Osteocyte (in vitro differentiated cells): ENCODE measurements around the gene PDK2. TPM values are rescaled to one million over a fixed set of nuclear protein-coding genes. Genes with fewer than 3 reads are reported as not detected.

Source experiments
- DNase-seq: peaks from one replicate; pipeline ENCODE4 v3.0.0; 2021; ENCODE audit warnings: mixed read lengths; ENCODE audit not compliant: unreplicated experiment; ENCODE audit errors: extremely low spot score
- H3K27ac Mint-ChIP-seq: one replicate; pipeline ENCODE4 v1.8.0; 2021; ENCODE audit warnings: mild to moderate bottlenecking, mixed read lengths; ENCODE audit not compliant: unreplicated experiment
- H3K27me3 Mint-ChIP-seq: one replicate; pipeline ENCODE4 v1.8.0; 2021; ENCODE audit warnings: mixed read lengths; ENCODE audit not compliant: unreplicated experiment
- H3K36me3 Mint-ChIP-seq: one replicate; pipeline ENCODE4 v1.8.0; 2021; ENCODE audit warnings: mixed read lengths; ENCODE audit not compliant: unreplicated experiment
- H3K4me1 Mint-ChIP-seq: one replicate; pipeline ENCODE4 v1.8.0; 2021; ENCODE audit warnings: mixed read lengths; ENCODE audit not compliant: unreplicated experiment
- H3K4me3 Mint-ChIP-seq: one replicate; pipeline ENCODE4 v1.8.0; 2021; ENCODE audit warnings: mild to moderate bottlenecking, moderate library complexity, mixed read lengths; ENCODE audit not compliant: unreplicated experiment
- H3K9me3 Mint-ChIP-seq: one replicate; pipeline ENCODE4 v1.8.0; 2021; ENCODE audit warnings: mixed read lengths; ENCODE audit not compliant: unreplicated experiment
- total RNA-seq: library from RNA; stranded (reverse); gene quantifications from 2 replicates; pipeline ENCODE4 v1.2.1, GENCODE V29; 2021
- TF ChIP-seq, protein P1 (sequence below): fragments of 200-600 bp; sonication (generic); IDR thresholded peaks from 2 replicates; pipeline ENCODE4 v1.5.0; 2021; ENCODE audit warnings: antibody characterized with exemption, mild to moderate bottlenecking, moderate library complexity

PDK2 gene
- total RNA-seq, 1 donor from 2014 or later: 66.2 TPM

DNA sequence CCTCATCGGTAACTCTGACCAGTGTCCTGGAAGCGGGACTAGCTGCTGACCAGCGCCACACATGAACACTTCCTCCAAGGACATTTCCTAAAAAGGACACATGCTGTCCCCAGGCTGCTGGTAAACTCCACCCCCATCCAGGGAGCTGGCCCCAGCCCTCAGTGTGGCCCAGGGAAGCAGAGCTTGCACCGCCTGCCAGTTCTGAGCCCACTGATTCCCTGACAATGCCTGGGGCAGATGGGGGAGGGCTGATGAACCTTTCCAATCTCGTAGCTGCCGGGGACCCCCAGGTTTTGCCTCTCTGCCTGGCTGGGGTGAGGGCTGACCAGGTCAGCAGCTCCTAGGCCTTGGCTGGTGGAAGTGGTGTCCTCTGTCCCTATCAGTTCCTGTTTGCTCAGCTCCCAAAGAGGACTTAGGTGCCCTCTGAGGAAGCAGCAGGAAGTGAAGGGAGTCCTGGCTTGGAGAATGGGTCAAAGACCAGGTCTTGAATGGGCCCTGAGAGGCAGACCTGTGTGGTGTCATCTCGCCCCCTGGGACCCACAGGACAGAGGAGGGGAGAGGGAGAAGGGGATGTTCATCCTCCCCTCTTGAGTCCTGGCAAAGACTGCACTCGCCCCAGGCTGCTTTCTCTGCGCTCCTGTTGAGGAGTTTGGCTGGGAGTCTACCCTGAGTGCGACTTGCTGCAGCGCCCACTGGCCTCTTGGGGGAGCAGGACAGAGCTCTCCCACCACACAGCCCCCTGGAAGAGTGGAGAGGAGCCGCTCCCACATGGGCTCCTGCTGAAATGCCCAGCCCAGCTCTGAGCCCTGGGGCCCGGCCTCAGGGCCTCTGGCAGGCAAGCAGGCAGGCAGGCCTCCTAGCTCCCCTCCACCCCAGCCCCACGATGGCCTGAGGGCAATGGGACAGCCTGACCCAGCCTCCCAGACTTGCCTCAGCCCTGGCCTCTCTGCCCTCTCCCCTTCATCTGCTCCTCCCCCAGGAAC lies 16.8 kb downstream of the PDK2 start:
- TF ChIP-seq, protein P1, sequence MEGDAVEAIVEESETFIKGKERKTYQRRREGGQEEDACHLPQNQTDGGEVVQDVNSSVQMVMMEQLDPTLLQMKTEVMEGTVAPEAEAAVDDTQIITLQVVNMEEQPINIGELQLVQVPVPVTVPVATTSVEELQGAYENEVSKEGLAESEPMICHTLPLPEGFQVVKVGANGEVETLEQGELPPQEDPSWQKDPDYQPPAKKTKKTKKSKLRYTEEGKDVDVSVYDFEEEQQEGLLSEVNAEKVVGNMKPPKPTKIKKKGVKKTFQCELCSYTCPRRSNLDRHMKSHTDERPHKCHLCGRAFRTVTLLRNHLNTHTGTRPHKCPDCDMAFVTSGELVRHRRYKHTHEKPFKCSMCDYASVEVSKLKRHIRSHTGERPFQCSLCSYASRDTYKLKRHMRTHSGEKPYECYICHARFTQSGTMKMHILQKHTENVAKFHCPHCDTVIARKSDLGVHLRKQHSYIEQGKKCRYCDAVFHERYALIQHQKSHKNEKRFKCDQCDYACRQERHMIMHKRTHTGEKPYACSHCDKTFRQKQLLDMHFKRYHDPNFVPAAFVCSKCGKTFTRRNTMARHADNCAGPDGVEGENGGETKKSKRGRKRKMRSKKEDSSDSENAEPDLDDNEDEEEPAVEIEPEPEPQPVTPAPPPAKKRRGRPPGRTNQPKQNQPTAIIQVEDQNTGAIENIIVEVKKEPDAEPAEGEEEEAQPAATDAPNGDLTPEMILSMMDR: no peak
- Mint-ChIP-seq H3K9me3 (no peaks in the 10 kb centered on the region), H3K27me3 (no peaks in the 10 kb centered on the region), H3K36me3 (peaks cover 5% of the 10 kb centered on the region), H3K27ac (peak overlapping the region; percentile 34), H3K4me3 (no peak overlapping the region), H3K4me1 (peaks cover 19% of the 10 kb centered on the region)
- DNase-seq: no peak

DNA sequence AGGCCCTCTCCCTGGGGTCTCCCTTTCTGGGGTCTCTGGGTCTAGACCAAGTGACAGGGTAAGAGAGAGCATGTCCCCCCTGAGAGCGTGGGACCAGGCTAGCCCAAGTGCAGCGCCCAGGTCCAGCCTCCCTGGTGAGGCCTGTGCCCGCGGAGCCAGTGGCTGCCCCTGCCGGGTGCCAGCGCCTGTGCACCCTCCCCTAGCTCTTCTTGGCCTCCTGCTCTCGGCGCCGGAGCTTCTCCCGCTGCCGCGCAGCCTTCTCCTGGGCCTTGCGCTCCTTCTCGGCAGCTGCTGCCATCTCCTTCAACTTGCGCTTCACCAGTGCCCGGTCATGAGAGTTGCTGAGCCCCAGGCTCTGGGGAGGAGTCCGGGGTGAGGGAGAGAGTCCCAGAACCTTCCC lies 17.5 kb downstream of the PDK2 start:
- peaks cover 4% of the 10 kb centered on the region for H3K36me3 Mint-ChIP-seq
- TF ChIP-seq, protein P1: no peak
- no peak for DNase-seq
- peak overlapping the region; percentile 44 for H3K27ac Mint-ChIP-seq
- no peaks in the 10 kb centered on the region for H3K27me3 Mint-ChIP-seq
- H3K9me3 Mint-ChIP-seq: no peaks in the 10 kb centered on the region
- no peak overlapping the region for H3K4me3 Mint-ChIP-seq
- H3K4me1 Mint-ChIP-seq: peaks cover 15% of the 10 kb centered on the region

DNA sequence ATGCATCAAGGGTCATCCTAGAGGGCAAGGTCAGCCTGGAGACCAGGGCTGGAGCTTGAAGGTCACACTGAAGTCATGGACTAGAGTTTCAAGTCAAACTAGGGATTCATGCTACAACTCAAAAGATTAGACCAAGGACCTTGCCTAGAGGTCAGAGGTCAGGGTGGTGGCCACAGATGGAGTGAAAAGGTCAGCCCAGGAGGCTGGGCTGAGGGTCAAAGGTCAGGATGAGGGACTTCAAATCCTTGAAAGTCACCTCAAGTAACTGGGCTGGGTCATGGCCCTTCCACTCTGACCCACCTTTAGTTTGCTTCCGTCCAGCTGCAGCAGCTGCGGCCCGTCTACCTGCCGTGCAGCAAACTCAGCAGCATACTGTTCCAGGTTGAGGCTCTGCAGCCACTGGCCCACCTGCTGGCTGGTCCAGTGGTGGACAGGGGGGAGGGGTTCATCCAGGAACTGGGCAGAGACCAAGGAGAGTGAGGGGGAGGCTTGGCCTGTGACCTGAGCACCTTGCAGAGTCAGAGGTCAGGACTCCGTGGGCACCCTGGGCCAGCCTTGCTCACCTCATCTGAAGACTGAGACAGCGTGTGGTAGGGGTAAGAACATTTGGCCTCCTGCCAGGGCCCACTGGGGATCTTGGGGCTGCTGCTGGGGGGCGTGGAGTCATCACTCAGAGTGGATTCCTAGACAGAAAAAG lies 18.6 kb downstream of the PDK2 start:
- Mint-ChIP-seq H3K27me3 (no peaks in the 10 kb centered on the region), H3K9me3 (no peaks in the 10 kb centered on the region), H3K4me3 (no peak overlapping the region), H3K4me1 (peaks cover 11% of the 10 kb centered on the region), H3K27ac (peak overlapping the region; percentile 23), H3K36me3 (peaks cover 4% of the 10 kb centered on the region)
- TF ChIP-seq, protein P1: no peak
- no peak for DNase-seq

DNA sequence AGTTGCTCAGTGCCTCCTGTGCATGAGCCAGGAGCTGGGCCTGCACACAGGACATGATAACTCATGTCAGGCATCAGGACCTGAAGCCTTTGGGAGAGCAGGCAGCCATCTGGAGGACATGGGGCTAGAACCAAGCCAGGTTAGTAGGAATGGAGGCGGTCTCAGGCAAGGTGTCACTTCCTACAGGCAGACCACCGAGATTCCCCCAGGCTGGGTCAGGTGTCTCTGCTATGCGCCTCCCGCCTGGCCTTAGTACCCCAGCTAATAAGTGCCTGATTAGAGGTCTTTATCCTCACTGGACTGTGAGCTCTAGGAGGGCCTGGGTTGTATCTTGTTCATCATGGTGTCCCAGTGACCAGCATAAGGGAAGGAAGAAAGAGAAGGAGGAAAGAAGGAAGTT lies 19.2 kb downstream of the PDK2 start:
- Mint-ChIP-seq H3K36me3 (peaks cover 2% of the 10 kb centered on the region), H3K9me3 (no peaks in the 10 kb centered on the region), H3K4me3 (no peak overlapping the region), H3K4me1 (peaks cover 11% of the 10 kb centered on the region), H3K27ac (no peak overlapping the region), H3K27me3 (no peaks in the 10 kb centered on the region)
- DNase-seq: no peak
- TF ChIP-seq, protein P1: no peak

DNA sequence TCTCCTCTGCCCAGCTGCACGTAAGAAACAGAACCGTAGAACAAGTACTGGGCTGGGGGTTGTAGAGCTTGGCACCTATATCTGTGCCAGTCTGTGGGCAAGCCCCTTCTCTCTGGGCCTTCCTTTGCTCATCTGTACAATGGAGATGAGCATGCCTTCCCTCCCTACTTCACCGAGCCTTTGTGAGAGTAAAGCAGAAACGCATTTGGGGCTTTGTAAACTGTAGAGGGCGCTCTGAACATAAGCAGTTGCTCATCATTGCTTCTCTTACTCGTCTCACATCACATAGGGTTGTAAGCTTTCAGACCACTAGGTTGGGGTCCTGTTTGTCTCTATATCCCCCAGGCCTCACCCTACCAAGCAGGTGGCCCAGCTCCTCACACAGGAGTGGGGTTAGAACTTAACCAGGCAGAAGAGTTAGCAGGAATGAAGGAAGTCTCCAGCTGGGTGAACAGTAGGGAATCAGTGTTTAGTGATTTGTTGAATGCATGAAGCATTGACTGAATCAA lies 19.8 kb downstream of the PDK2 start:
- H3K36me3 Mint-ChIP-seq: peaks cover 5% of the 10 kb centered on the region
- TF ChIP-seq, protein P1: peak; percentile 75
- no peak overlapping the region for H3K27ac Mint-ChIP-seq
- DNase-seq: no peak
- H3K27me3 Mint-ChIP-seq: no peaks in the 10 kb centered on the region
- H3K4me1 Mint-ChIP-seq: peaks cover 11% of the 10 kb centered on the region
- H3K4me3 Mint-ChIP-seq: no peak overlapping the region
- no peaks in the 10 kb centered on the region for H3K9me3 Mint-ChIP-seq
